Neural crest cell (in vitro differentiated cells): Measurements from ENCODE around the gene IFI16. TPM values are rescaled to one million over a fixed set of nuclear protein-coding genes. Genes with fewer than 3 reads are reported as not detected.
A peak's percentile ranks its signal among the peaks of the same experiment; 100 is the strongest.
"Not testable (repeated sequence)": the region's sequence is repeated elsewhere in the genome, so short reads cannot be mapped to it uniquely, and the experiment has no call there.

Experiments
- DNase-seq: peaks from one replicate; pipeline ENCODE4 v3.0.0; 2021; ENCODE audit warnings: low read depth, mixed read lengths, low spot score
- H3K27ac Mint-ChIP-seq: one replicate; pipeline ENCODE4 v1.8.0; 2021; ENCODE audit warnings: mild to moderate bottlenecking, mixed read lengths; ENCODE audit not compliant: unreplicated experiment
- H3K27me3 Mint-ChIP-seq: 2 replicates; pipeline ENCODE4 v1.8.0; 2021; ENCODE audit warnings: low read depth, mild to moderate bottlenecking, mixed read lengths
- H3K36me3 Mint-ChIP-seq: 2 replicates; pipeline ENCODE4 v1.8.0; 2021; ENCODE audit warnings: low read depth, mild to moderate bottlenecking, mixed read lengths
- H3K4me1 Mint-ChIP-seq: 2 replicates; pipeline ENCODE4 v1.8.0; 2021; ENCODE audit warnings: mixed read lengths
- H3K4me3 Mint-ChIP-seq: one replicate; pipeline ENCODE4 v1.8.0; 2021; ENCODE audit warnings: mild to moderate bottlenecking, mixed read lengths
- H3K9me3 Mint-ChIP-seq: 2 replicates; pipeline ENCODE4 v1.8.0; 2021; ENCODE audit warnings: mixed read lengths
- total RNA-seq: library from RNA; stranded (reverse); gene quantifications from 2 replicates; pipeline ENCODE4 v1.2.1, GENCODE V29; 2021
- TF ChIP-seq, protein P1 (sequence below): fragments of 200-600 bp; sonication (generic); conservative IDR thresholded peaks from 2 replicates; pipeline ENCODE4 v1.5.0; 2021; ENCODE audit warnings: antibody characterized with exemption, mild to moderate bottlenecking

IFI16 gene
- total RNA-seq, 1 donor from 2014 or later = 4.9 TPM

DNA sequence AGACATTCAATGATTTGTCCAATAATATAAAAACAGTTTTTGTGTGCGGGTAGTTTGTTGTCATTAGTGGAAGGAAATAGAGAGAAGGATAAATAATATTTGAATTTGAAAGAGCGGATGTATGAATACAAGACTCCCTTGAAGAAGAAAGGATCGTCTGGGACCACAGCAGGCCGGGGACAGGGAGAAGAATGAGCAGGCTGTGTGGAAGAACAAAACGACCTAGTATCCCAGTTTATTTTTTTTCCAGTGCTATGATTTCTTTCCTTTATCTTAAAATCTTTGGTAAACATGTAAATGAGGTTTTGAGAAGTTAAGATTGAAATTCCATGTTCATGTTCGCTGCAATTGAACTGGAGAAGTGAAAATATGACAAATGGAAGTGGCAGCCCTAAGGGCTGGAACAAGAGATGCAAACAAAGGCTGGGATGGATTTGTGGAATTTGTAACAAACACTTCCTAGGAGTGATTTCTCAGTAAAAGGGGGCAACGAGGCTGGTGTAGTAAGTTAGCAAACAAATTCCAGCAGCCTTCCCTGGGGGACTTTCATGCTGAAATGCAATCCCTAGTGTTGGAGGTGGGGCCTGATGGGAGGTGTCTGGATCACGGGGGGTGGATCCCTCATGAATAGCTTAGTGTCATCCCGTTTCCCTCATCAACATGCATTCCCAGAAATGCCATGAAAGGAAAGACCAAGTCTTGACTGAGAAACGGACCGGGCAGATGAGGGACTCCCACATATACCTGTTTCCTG, 10.2 kb upstream of the IFI16 start:
- TF ChIP-seq, protein P1, sequence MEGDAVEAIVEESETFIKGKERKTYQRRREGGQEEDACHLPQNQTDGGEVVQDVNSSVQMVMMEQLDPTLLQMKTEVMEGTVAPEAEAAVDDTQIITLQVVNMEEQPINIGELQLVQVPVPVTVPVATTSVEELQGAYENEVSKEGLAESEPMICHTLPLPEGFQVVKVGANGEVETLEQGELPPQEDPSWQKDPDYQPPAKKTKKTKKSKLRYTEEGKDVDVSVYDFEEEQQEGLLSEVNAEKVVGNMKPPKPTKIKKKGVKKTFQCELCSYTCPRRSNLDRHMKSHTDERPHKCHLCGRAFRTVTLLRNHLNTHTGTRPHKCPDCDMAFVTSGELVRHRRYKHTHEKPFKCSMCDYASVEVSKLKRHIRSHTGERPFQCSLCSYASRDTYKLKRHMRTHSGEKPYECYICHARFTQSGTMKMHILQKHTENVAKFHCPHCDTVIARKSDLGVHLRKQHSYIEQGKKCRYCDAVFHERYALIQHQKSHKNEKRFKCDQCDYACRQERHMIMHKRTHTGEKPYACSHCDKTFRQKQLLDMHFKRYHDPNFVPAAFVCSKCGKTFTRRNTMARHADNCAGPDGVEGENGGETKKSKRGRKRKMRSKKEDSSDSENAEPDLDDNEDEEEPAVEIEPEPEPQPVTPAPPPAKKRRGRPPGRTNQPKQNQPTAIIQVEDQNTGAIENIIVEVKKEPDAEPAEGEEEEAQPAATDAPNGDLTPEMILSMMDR = no peak
- Mint-ChIP-seq H3K36me3 (no peaks in the 10 kb centered on the region), H3K4me3 (peak overlapping the region; percentile 86), H3K27ac (peak overlapping the region; percentile 79), H3K4me1 (peaks cover 40% of the 10 kb centered on the region), H3K9me3 (no peaks in the 10 kb centered on the region), H3K27me3 (no peaks in the 10 kb centered on the region)
- DNase-seq = peak; percentile 50

DNA sequence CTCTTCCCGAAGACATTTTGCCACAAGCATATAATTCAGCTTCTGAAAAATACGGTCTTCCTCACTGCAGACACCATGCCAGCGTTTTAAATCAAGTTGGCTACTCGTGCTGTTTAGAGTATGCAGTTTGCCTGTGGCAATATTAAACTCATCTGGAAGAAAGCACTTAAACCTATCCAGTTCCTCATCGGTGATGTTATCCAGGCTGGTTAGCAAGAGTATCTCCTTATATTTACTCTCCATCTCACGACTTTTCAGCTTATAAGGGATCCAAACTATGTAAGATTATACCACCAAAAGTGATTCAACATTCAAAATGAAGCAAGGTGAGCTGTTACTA, 9.7 kb upstream of the IFI16 start:
- no peaks in the 10 kb centered on the region for H3K9me3 Mint-ChIP-seq
- H3K4me3 Mint-ChIP-seq = peak overlapping the region; percentile 86
- H3K27ac Mint-ChIP-seq = peak overlapping the region; percentile 79
- H3K36me3 Mint-ChIP-seq = no peaks in the 10 kb centered on the region
- TF ChIP-seq, protein P1 = no peak
- H3K27me3 Mint-ChIP-seq = no peaks in the 10 kb centered on the region
- H3K4me1 Mint-ChIP-seq = peaks cover 40% of the 10 kb centered on the region
- DNase-seq = no peak

DNA sequence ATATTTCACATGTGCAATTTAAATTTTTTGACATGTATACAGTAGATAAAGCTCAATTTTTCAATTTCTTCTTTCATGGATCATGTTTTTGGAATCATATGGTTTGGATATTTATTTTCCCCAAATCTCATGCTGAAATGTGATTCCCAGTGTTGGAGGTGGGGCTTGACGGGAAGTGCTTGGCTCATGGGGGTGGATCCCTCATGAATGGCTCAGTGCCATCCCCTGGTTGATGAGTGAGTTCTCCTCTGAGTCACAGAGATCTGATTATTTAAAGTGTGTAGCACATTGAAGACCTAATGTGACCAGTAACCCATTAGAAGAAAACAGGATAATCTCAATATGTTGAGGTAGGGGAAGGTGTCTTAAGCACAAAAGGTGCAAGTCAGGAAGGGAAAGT, 9.1 kb upstream of the IFI16 start:
- Mint-ChIP-seq H3K4me3 (peak overlapping the region; percentile 41), H3K27me3 (no peaks in the 10 kb centered on the region), H3K36me3 (no peaks in the 10 kb centered on the region), H3K27ac (no peak overlapping the region), H3K4me1 (peaks cover 44% of the 10 kb centered on the region), H3K9me3 (no peaks in the 10 kb centered on the region)
- DNase-seq = no peak
- TF ChIP-seq, protein P1 = no peak

DNA sequence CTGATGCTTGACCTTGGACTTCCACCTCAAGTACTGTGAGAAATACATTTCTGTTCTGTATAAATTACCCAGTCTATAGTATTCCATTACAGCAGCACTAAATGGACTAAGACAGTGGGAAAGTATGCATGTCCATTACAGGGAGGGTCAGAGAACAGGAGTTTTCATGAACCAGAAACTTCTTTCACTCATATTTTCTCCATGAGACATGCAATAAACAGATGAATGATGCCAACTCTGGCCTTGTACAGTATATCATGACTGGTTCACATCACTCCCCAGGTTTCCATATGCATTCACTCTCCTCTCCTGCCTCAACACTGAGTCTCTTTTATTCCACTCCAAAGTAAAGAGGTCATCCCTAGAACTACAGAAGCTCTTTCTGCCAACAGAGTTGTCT, 4.5 kb upstream of the IFI16 start:
- no peak for DNase-seq
- TF ChIP-seq, protein P1 = no peak
- Mint-ChIP-seq H3K27ac (no peak overlapping the region), H3K36me3 (no peaks in the 10 kb centered on the region), H3K9me3 (no peaks in the 10 kb centered on the region), H3K4me1 (peaks cover 30% of the 10 kb centered on the region), H3K27me3 (no peaks in the 10 kb centered on the region), H3K4me3 (no peak overlapping the region)

DNA sequence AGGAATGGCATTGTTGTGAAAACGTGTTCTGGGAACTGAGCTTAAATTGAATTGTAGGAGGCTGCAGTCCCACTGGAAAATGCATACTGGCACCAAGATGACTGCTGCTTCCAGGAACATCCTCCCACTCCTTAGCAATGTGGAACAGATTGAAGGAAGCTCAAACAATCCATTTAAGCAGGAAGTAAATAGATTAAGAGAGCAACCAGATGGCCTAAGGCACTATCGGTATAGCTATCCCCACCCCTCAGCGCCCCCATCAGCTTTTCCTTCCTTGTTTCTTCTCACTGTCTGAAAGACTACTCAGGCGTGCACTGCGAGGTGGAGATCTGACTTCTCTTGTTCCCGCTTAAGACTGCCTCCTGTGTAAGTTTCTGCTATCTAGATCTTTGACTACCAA, 4.0 kb upstream of the IFI16 start:
- H3K4me1 Mint-ChIP-seq = peaks cover 26% of the 10 kb centered on the region
- no peak for DNase-seq
- H3K4me3 Mint-ChIP-seq = no peak overlapping the region
- TF ChIP-seq, protein P1 = no peak
- no peak overlapping the region for H3K27ac Mint-ChIP-seq
- H3K27me3 Mint-ChIP-seq = no peaks in the 10 kb centered on the region
- H3K36me3 Mint-ChIP-seq = no peaks in the 10 kb centered on the region
- no peaks in the 10 kb centered on the region for H3K9me3 Mint-ChIP-seq

DNA sequence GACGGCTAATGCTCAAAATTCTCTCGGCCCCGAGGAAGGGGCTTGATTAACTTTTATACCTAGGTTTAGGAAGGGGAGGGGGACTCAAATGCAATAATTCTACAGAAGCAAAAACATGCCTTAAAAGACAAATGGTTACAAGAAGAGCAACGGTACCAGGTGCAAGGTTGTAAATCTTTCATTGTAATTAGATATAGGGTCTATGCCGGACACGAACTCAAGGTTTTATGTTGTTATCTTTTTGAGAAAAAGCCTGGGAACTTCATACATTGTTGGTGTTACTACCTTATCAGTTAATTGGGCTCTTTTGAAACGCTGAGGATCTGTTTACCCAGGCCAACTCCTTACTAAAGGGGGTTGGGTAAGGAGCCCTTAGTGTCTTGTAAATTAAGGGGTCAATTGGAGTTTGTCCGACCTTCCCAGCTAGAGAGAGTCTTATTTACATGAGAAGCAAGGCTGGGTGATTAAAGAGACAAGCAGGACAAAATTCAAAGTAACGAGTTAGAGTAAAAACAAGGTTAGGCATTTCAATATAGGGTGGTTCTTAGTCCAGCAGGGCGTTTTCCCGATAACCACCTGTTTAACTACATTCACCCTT, 3.4 kb upstream of the IFI16 start:
- not testable (repeated sequence) for H3K27ac Mint-ChIP-seq, H3K9me3 Mint-ChIP-seq, H3K27me3 Mint-ChIP-seq, H3K36me3 Mint-ChIP-seq, H3K4me3 Mint-ChIP-seq, DNase-seq
- peaks cover 24% of the 10 kb centered on the region for H3K4me1 Mint-ChIP-seq
